IMR-90 (cell line): ENCODE measurements around the gene DHRS3. TPM values are rescaled to one million over a fixed set of nuclear protein-coding genes. Genes with fewer than 3 reads are reported as not detected.

Experiments used
- ATAC-seq: fragments of 200-7000 bp; cut with Tn5 transposase; 2 replicates; pipeline ENCODE4 v1.9.1; 2020; ENCODE audit warnings: low read depth, mild to moderate bottlenecking, moderate library complexity
- BruUV-seq: library from RNA; stranded (reverse); fragments of 400-500 nt; replicated peaks from 2 replicates; lab custom pipeline; 2021; lab: Mats Ljungman, UMichigan
- CTCF ChIA-PET: fragments of 300-600 bp; formaldehyde crosslinking; extraction: SDS; loops from one replicate; lab custom pipeline; 2021; ENCODE audit warnings: antibody characterized with exemption; lab: Yijun Ruan, JAX
- POLR2A ChIA-PET: fragments of 300-600 bp; sonication (Branson Sonifier 250); formaldehyde crosslinking; loops from one replicate; lab custom pipeline; 2022; ENCODE audit warnings: antibody characterized with exemption; ENCODE audit not compliant: unreplicated experiment; lab: Charles Lee
- DNase-seq: peaks from one replicate; pipeline ENCODE4 v3.0.0; 2013
- H2AFZ ChIP-seq: replicated peaks from 2 replicates; pipeline ENCODE3; 2013; ENCODE audit warnings: low read length, mild to moderate bottlenecking; ENCODE audit not compliant: poor library complexity
- H2AK5ac ChIP-seq: 2 replicates; pipeline ENCODE4 v1.6.1; 2013; ENCODE audit warnings: low read depth, low read length, inconsistent platforms
- H2AK9ac ChIP-seq: replicated peaks from 2 replicates; pipeline ENCODE3; 2013; ENCODE audit warnings: mild to moderate bottlenecking, low read depth, low read length, moderate library complexity; ENCODE audit not compliant: poor library complexity
- H2BK120ac ChIP-seq: 2 replicates; pipeline ENCODE4 v1.6.1; 2013; ENCODE audit warnings: low read depth, low read length, inconsistent platforms
- H2BK15ac ChIP-seq: 3 replicates; pipeline ENCODE4 v1.6.1; 2013; ENCODE audit warnings: low read depth, low read length, inconsistent platforms
- H2BK20ac ChIP-seq: 2 replicates; pipeline ENCODE4 v1.6.1; 2013; ENCODE audit warnings: low read depth, mild to moderate bottlenecking, inconsistent platforms, low read length, moderate library complexity
- H2BK5ac ChIP-seq: 2 replicates; pipeline ENCODE4 v1.6.1; 2013; ENCODE audit warnings: mild to moderate bottlenecking, low read depth, low read length, inconsistent platforms; ENCODE audit not compliant: poor library complexity, severe bottlenecking
- H3K14ac ChIP-seq: replicated peaks from 2 replicates; pipeline ENCODE4 v1.6.1; 2013; ENCODE audit warnings: low read depth, low read length, inconsistent platforms
- H3K18ac ChIP-seq: 2 replicates; pipeline ENCODE4 v1.6.1; 2013; ENCODE audit warnings: low read depth, low read length, control low read depth
- H3K23ac ChIP-seq: 2 replicates; pipeline ENCODE4 v1.6.1; 2013; ENCODE audit warnings: low read depth, low read length, inconsistent platforms
- H3K27ac ChIP-seq: 2 replicates; pipeline ENCODE4 v1.5.1; 2013; ENCODE audit warnings: mild to moderate bottlenecking, control low read depth, low read length; ENCODE audit not compliant: insufficient read depth
- H3K27me3 ChIP-seq: 2 replicates; pipeline ENCODE4 v1.6.1; 2013; ENCODE audit warnings: low read length; ENCODE audit not compliant: control insufficient read depth, insufficient read depth
- H3K36me3 ChIP-seq: 2 replicates; pipeline ENCODE4 v1.6.1; 2013; ENCODE audit warnings: low read length, mixed read lengths; ENCODE audit not compliant: control insufficient read depth, insufficient read depth
- H3K4ac ChIP-seq: 2 replicates; pipeline ENCODE4 v1.6.1; 2013; ENCODE audit warnings: low read depth, low read length, inconsistent platforms
- H3K4me1 ChIP-seq: 2 replicates; pipeline ENCODE4 v1.6.1; 2013; ENCODE audit warnings: low read length, mixed read lengths; ENCODE audit not compliant: control insufficient read depth, insufficient read depth
- H3K4me2 ChIP-seq: 2 replicates; pipeline ENCODE4 v1.6.1; 2013; ENCODE audit warnings: low read depth, mild to moderate bottlenecking, control low read depth, low read length, moderate library complexity
- H3K4me3 ChIP-seq: 2 replicates; pipeline ENCODE4 v1.5.1; 2013; ENCODE audit warnings: low read depth, mild to moderate bottlenecking, control low read depth, low read length, moderate library complexity; ENCODE audit not compliant: insufficient read depth
- H3K56ac ChIP-seq: 2 replicates; pipeline ENCODE4 v1.6.1; 2013; ENCODE audit warnings: low read length, inconsistent platforms; ENCODE audit not compliant: insufficient read depth; ENCODE audit errors: extremely low read depth
- H3K79me1 ChIP-seq, 2 experiments: 2 replicates each; pipeline ENCODE4 v1.6.1; 2013; ENCODE audit warnings: low read length in 2 of 2, inconsistent platforms in 1 of 2, low read depth in 1 of 2
- H3K9ac ChIP-seq: 2 replicates; pipeline ENCODE4 v1.6.1; 2013; ENCODE audit warnings: low read depth, low read length, control low read depth
- H3K9me1 ChIP-seq: 2 replicates; pipeline ENCODE4 v1.6.1; 2013; ENCODE audit warnings: low read length, inconsistent platforms; ENCODE audit not compliant: insufficient read depth
- H3K9me3 ChIP-seq: 2 replicates; pipeline ENCODE4 v1.6.1; 2013; ENCODE audit warnings: low read length; ENCODE audit not compliant: control insufficient read depth, insufficient read depth
- H4K20me1 ChIP-seq: 2 replicates; pipeline ENCODE4 v1.6.1; 2013; ENCODE audit warnings: low read length, inconsistent platforms; ENCODE audit not compliant: insufficient read depth
- H4K5ac ChIP-seq: 2 replicates; pipeline ENCODE4 v1.6.1; 2013; ENCODE audit warnings: mild to moderate bottlenecking, low read depth, low read length, control low read depth
- H4K8ac ChIP-seq, 2 experiments: 2 replicates each; pipeline ENCODE4 v1.6.1; 2013; ENCODE audit warnings: low read depth in 2 of 2, low read length in 2 of 2, control low read depth in 1 of 2, inconsistent platforms in 1 of 2
- H4K91ac ChIP-seq: 2 replicates; pipeline ENCODE4 v1.6.1; 2013; ENCODE audit warnings: low read depth, low read length, inconsistent platforms; ENCODE audit not compliant: insufficient read depth
- NFE2L2 ChIP-seq: fragments of 150-350 bp; IDR thresholded peaks from 2 replicates; pipeline ENCODE4 v1.6.1; 2016; ENCODE audit warnings: low read depth, mild to moderate bottlenecking, low read length
- WGBS, 2 experiments: methylation state at CpG; one replicate each; pipeline versions ENCODE4 v1.1.5 to v1.1.7; 2013; ENCODE audit warnings: missing lambda C conversion rate in 2 of 2; ENCODE audit not compliant: insufficient read length in 1 of 2; ENCODE audit errors: extremely low coverage in 2 of 2; 5-methylcytosine and 5-hydroxymethylcytosine counted together
- dilution Hi-C: fragments of 300-500 bp; cut with HindIII; formaldehyde crosslinking; loops from one replicate; pipeline ENCODE4 v1.14.3; 2018; ENCODE audit warnings: low sequenced_read_pairs; ENCODE audit not compliant: unreplicated experiment
- in situ Hi-C: fragments of 300-500 bp; cut with MboI; formaldehyde crosslinking; loops from 3 replicates; pipeline ENCODE4 v1.14.3; 2019; ENCODE audit warnings: low sequenced_read_pairs, inconsistent platforms, mixed read lengths
- intact Hi-C: fragments of 100-400 bp; cut with micrococcal nuclease; formaldehyde crosslinking; loops from 2 replicates; pipeline ENCODE4 v1.10.0; 2022
- polyA plus RNA-seq, 3 experiments: library from polyadenylated mRNA; depleted of rRNA; stranded (reverse); fragments of >200 nt; gene quantifications; 2 replicates each; pipeline ENCODE4 v1.2.3, GENCODE V29; 2012; ENCODE audit warnings: low replicate concordance in 1 of 3
- total RNA-seq: library from RNA; depleted of rRNA; stranded (reverse); fragments of >200 nt; gene quantifications from 2 replicates; pipeline ENCODE4 v1.2.3, GENCODE V29; 2012

The DHRS3 gene
- total and polyA plus RNA-seq, 2 of the 4 experiments (the other 2 are of a cell fraction), result 11.2 to 14.5 TPM

- Histone ChIP-seq H3K9me3 (no peaks in the 10 kb centered on the region), H4K91ac (no peak overlapping the region), H2BK5ac (no peak overlapping the region), H2BK20ac (no peak overlapping the region), H3K36me3 (no peaks in the 10 kb centered on the region), H3K4ac (no peak overlapping the region), H3K4me2 (no peak overlapping the region), H3K4me3 (no peak overlapping the region), H3K56ac (no peak overlapping the region), H3K9me1 (no peaks in the 10 kb centered on the region; the same call in 1 of the 2 replicates), H3K9ac (no peak overlapping the region), H4K8ac (no peak overlapping the region), H2AK9ac (no peak overlapping the region), H3K79me1 (no peaks in the 10 kb centered on the region), H4K5ac (no peak overlapping the region), H2BK120ac (no peak overlapping the region), H2AK5ac (no peak overlapping the region), H3K14ac (no peak overlapping the region), H3K23ac (no peak overlapping the region), H3K4me1 (peaks cover 3% of the 10 kb centered on the region), H3K27me3 (peaks cover 31% of the 10 kb centered on the region), H4K20me1 (no peaks in the 10 kb centered on the region; the same call in 1 of the 2 replicates), H2BK15ac (no peak overlapping the region), H2AFZ (no peak overlapping the region), H3K18ac (no peak overlapping the region), H3K27ac (no peak overlapping the region)
- intact Hi-C loops (loop anchor here (10.0 kb wide), 1 partner anchor 530 kb away; no protein-coding TSS in a partner anchor), in situ Hi-C loops (no loop called here), dilution Hi-C loops (no loop called here)
- POLR2A ChIA-PET, result no interaction called here
- CTCF ChIA-PET, result interaction anchor here (1.1 kb wide), 1 partner anchor 340 kb away, joined by 3 read pairs; no protein-coding TSS in a partner anchor
- no peak for TF ChIP-seq NFE2L2
- WGBS, 2 experiments, result no CpG with 5 or more reads among the region's 8 CpGs
- no peak for DNase-seq
- no peak for ATAC-seq
- no TSS peak for BruUV-seq
Measured at GRCh38 chr1:12654657-12655056, 36.6 kb upstream of the DHRS3 start.
